SK-N-SH treated with all-trans-retinoic acid at 6 μM for 48 hours (cell line): ENCODE results near the gene CRTC3.

Experiments used
- ATAC-seq: fragments of 200-7000 bp; cut with Tn5 transposase; 3 replicates; pipeline ENCODE4 v1.9.1; 2020; ENCODE audit warnings: mild to moderate bottlenecking, moderate library complexity
- ARNTL ChIP-seq: fragments of 450-650 bp; formaldehyde crosslinking; IDR thresholded peaks from 2 replicates; pipeline ENCODE4 v1.5.0; 2020; ENCODE audit warnings: low read depth, mild to moderate bottlenecking, moderate library complexity, borderline replicate concordance
- ISL1 ChIP-seq: fragments of 250-450 bp; sonication (Bioruptor Pico); IDR thresholded peaks from 2 replicates; pipeline ENCODE4 v2.1.2; 2022; ENCODE audit warnings: mild to moderate bottlenecking, moderate library complexity
- PATZ1 ChIP-seq: fragments of 250-450 bp; sonication (Bioruptor Pico); IDR thresholded peaks from 2 replicates; pipeline ENCODE4 v1.8.0; 2020; ENCODE audit warnings: mild to moderate bottlenecking, moderate library complexity, borderline replicate concordance
- SNAI2 ChIP-seq: fragments of 250-450 bp; sonication (Bioruptor Pico); IDR thresholded peaks from 2 replicates; pipeline ENCODE4 v1.5.0; 2020; ENCODE audit warnings: mild to moderate bottlenecking, moderate library complexity
- TOX ChIP-seq: fragments of 250-450 bp; sonication (Bioruptor Pico); IDR thresholded peaks from 2 replicates; pipeline ENCODE4 v1.8.0; 2021; ENCODE audit warnings: mild to moderate bottlenecking, moderate library complexity, borderline replicate concordance
- TF ChIP-seq, protein P1 (sequence below): fragments of 250-450 bp; sonication (Bioruptor Pico); IDR thresholded peaks from 2 replicates; pipeline ENCODE4 v1.5.0; 2020; ENCODE audit warnings: mild to moderate bottlenecking, moderate library complexity

CRTC3 gene

GRCh38 chr15:90691982-90692773 lies 162.5 kb downstream of the CRTC3 start:
- ATAC-seq, result no peak
- TF ChIP-seq PATZ1, result no peak
- TF ChIP-seq, protein P1, sequence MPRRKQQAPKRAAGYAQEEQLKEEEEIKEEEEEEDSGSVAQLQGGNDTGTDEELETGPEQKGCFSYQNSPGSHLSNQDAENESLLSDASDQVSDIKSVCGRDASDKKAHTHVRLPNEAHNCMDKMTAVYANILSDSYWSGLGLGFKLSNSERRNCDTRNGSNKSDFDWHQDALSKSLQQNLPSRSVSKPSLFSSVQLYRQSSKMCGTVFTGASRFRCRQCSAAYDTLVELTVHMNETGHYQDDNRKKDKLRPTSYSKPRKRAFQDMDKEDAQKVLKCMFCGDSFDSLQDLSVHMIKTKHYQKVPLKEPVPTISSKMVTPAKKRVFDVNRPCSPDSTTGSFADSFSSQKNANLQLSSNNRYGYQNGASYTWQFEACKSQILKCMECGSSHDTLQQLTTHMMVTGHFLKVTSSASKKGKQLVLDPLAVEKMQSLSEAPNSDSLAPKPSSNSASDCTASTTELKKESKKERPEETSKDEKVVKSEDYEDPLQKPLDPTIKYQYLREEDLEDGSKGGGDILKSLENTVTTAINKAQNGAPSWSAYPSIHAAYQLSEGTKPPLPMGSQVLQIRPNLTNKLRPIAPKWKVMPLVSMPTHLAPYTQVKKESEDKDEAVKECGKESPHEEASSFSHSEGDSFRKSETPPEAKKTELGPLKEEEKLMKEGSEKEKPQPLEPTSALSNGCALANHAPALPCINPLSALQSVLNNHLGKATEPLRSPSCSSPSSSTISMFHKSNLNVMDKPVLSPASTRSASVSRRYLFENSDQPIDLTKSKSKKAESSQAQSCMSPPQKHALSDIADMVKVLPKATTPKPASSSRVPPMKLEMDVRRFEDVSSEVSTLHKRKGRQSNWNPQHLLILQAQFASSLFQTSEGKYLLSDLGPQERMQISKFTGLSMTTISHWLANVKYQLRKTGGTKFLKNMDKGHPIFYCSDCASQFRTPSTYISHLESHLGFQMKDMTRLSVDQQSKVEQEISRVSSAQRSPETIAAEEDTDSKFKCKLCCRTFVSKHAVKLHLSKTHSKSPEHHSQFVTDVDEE (CRISPR knock-in tag), result no peak
- no peak for TF ChIP-seq TOX (CRISPR knock-in tag)
- no peak for TF ChIP-seq ISL1 (CRISPR knock-in tag)
- no peak for TF ChIP-seq ARNTL (CRISPR knock-in tag)
- no peak for TF ChIP-seq SNAI2
